HG03025 (cell line): Measurements from ENCODE around the gene PNKP.

Experiments
- ATAC-seq: cut with Tn5 transposase; IDR thresholded peaks from one replicate; pipeline ENCODE4 v1.9.1; 2021; ENCODE audit warnings: mild to moderate bottlenecking, moderate library complexity; ENCODE audit not compliant: unreplicated experiment, low FRiP score

Gene PNKP

GRCh38 chr19:49860336-49861102 is 6.9 kb downstream of the PNKP start:
- ATAC-seq, result no peak

GRCh38 chr19:49859682-49860335 is 7.6 kb downstream of the PNKP start:
- no peak for ATAC-seq

GRCh38 chr19:49858088-49858985 is 9.0 kb downstream of the PNKP start:
- ATAC-seq, result no peak

- no peak for ATAC-seq
Measured at GRCh38 chr19:49857838-49858087, 9.6 kb downstream of the PNKP start.

- ATAC-seq, result no peak
Measured at GRCh38 chr19:49857061-49857837, 10.1 kb downstream of the PNKP start.

GRCh38 chr19:49856574-49857021 is 10.8 kb downstream of the PNKP start:
- ATAC-seq, result no peak

- ATAC-seq, result no peak
Measured at GRCh38 chr19:49855676-49856573, 11.5 kb downstream of the PNKP start.

- ATAC-seq, result no peak
Measured at GRCh38 chr19:49855277-49855675, 12.1 kb downstream of the PNKP start.

GRCh38 chr19:49854378-49855263 is 12.8 kb downstream of the PNKP start:
- ATAC-seq, result no peak

- ATAC-seq, result no peak
Measured at GRCh38 chr19:49853852-49854377, 13.5 kb downstream of the PNKP start.

- ATAC-seq, result no peak
Measured at GRCh38 chr19:49852631-49853126, 14.7 kb downstream of the PNKP start.

GRCh38 chr19:49851456-49852259 is 15.7 kb downstream of the PNKP start:
- ATAC-seq, result no peak

- peak; percentile 66 for ATAC-seq
Measured at GRCh38 chr19:49850487-49851342, 16.7 kb downstream of the PNKP start, which contains the start of gene PTOV1. TSS of gene PTOV1 (plus strand) at chr19:49851159.

- no peak for ATAC-seq
Measured at GRCh38 chr19:49850221-49850486, 17.2 kb downstream of the PNKP start.

- no peak for ATAC-seq
Measured at GRCh38 chr19:49849433-49850220, 17.7 kb downstream of the PNKP start.

GRCh38 chr19:49848938-49849337 is 18.4 kb downstream of the PNKP start:
- ATAC-seq, result no peak
